Bone marrow (tissue), 2 donors: ENCODE results near the gene BACH1.

Experiments
- DNase-seq, 2 donors: peaks; one replicate each; lab custom pipeline; 2025; lab: John Stamatoyannopoulos, UW

The BACH1 gene

GRCh38 chr21:29382030-29382654, 83.4 kb downstream of the BACH1 start:
- no peak for DNase-seq

- DNase-seq, result no peak
These were observed 86.1 kb downstream of the BACH1 start for GRCh38 chr21:29384683-29385359.

DNA sequence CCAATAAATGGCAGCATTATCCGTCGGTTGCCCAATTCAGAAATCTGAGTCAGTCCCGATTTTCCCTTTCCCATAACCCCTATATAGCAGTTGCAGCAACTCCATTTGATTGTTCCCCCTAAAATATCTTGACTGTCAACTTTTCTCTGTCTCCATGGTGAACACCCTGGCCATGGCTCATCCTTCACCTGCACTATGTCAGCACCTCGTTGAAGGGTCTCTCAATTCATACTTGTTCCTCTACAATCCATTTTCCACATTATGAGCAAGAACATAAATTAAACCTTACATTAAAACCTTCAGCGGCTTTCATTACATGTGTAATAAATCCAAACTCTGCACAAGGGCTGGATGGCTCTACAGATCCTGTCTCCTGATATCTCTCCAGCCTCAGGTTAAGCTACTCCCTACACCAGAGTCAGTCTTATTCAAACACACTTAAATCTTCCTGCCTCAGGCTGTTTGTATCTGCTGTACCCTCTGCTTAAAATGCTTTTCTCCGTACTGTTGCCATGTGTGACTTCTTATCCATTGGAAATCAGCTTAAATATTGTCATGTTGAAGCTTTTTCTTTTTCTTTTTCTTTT, 87.3 kb downstream of the BACH1 start:
- DNase-seq, result no peak

DNA sequence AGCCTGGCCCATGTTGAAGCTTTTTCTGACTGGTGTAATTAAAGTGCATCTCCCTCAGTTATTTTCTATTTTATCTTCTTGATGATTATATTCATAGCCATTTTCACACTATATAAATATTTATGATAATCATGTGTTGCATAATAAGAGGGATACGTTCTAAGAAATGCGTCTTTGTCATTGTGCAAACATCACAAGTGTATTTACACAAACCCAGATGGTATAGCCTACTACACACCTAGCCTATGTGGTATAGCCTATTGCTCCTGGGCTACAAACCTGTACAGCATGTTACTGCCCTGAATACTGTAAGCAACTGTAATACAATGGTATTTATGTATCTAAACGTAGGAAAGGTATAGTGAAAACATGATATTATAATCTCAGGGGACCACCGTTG, 88.1 kb downstream of the BACH1 start:
- no peak for DNase-seq

- DNase-seq, result no peak
These were observed 88.9 kb downstream of the BACH1 start for GRCh38 chr21:29387598-29387997.

DNA sequence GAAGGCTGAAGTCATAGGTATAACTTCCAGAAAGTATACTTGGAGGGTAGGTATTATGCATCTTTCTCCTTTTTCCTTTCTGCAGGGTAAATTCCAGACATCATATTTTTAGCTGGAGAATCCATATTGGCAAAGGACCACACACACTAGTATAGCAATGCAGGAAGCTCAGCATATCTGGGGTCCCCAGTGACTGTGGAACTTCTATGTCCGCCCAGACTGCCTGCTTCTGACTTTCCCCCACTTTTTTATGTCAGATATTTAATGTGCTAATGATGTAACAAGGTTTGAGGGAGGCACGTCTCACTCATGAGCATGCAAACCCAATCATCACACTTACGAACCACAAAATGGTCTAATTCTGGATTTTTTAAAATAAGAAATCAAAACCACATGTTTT, 90.4 kb downstream of the BACH1 start:
- no peak for DNase-seq

- DNase-seq, result no peak
These were observed 92.1 kb downstream of the BACH1 start for GRCh38 chr21:29390778-29391177.

- no peak for DNase-seq
These were observed 95.3 kb downstream of the BACH1 start for GRCh38 chr21:29394051-29394450.
